ENCODE measurements around the gene ANKRD23. TPM values are rescaled to one million over a fixed set of nuclear protein-coding genes. Genes with fewer than 3 reads are reported as not detected.

The ANKRD23 gene
- total RNA-seq, 4 donors from 2014 or later: 3.0 to 8.2 (median 3.2) TPM

DNA sequence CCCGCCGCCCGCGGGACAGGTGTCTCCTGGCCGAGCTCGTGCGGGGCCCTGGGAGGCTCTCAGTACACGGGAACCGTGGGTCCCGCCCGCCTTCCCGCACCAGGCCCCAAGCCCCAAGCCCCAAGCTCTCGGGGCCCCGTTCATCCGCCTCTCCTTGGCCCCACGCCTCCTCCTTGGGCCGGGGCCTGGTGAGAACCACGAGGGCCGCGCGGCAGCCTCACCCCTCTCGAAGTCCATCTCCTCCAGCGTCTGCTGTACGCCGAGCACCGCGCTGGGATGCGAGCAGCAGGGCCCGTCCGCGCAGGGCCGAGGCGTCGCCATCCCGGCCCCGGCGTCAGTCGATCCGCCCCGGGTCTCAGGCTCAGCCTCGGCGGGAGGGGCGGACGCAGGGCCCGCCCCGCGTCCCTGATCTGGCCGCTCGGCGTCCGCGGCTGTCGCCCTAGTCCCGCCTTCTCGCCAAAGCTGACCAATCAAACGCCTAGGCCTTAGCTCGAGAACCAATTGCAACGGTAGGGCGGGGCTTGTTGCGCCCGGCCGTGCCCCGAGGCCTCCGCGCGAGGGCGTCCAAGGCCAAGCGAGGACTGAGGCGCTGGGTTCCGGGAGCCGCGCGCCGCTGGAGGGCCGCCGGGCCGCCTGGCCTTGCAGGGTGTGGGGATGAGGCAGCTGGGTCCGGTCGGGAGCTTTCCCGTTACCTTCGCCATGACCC lies 14.0 kb upstream of the ANKRD23 start, which contains the start of gene ANKRD39:
Gene ANKRD39, minus strand, starts transcription at position 350 of the 706 bp plus-strand sequence. Its CDS starts 29 bp downstream, at position 321.
- Histone ChIP-seq H3K27me3 (no peaks in the 10 kb centered on the region), H3K27ac (peak within 1 kb of the TSS; percentile 0 to 79 (median 64)), H3K36me3 (peaks cover 22 to 24% of the 10 kb centered on the region in 2 donors), H3K4me3 (replicated peaks in 1 of 3) (peak within 1 kb of the TSS; percentile 11 to 59 (median 44)), H3K4me1 (peaks cover 10 to 18% of the 10 kb centered on the region in 2 donors), H3K9me3 (no peaks in the 10 kb centered on the region)
- intact Hi-C loops (cut with DNase I): loop anchor here (2.0 to 5.0 kb wide), 2 partner anchors 41 to 93 kb away; partner anchors contain the start of gene CNNM3
- WGBS, 2 donors: 0% methylated on average over 27 to 42 of the region's 81 CpGs
- DNase-seq: peak; percentile 98
- TF ChIP-seq, protein P1, sequence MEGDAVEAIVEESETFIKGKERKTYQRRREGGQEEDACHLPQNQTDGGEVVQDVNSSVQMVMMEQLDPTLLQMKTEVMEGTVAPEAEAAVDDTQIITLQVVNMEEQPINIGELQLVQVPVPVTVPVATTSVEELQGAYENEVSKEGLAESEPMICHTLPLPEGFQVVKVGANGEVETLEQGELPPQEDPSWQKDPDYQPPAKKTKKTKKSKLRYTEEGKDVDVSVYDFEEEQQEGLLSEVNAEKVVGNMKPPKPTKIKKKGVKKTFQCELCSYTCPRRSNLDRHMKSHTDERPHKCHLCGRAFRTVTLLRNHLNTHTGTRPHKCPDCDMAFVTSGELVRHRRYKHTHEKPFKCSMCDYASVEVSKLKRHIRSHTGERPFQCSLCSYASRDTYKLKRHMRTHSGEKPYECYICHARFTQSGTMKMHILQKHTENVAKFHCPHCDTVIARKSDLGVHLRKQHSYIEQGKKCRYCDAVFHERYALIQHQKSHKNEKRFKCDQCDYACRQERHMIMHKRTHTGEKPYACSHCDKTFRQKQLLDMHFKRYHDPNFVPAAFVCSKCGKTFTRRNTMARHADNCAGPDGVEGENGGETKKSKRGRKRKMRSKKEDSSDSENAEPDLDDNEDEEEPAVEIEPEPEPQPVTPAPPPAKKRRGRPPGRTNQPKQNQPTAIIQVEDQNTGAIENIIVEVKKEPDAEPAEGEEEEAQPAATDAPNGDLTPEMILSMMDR (IDR thresholded peaks at IDR 0.05): peak; percentile 63 to 99 (median 88)
- peak in 1 of 2 donors; percentile 88 for TF ChIP-seq POLR2A (IDR thresholded peaks at IDR 0.05)

DNA sequence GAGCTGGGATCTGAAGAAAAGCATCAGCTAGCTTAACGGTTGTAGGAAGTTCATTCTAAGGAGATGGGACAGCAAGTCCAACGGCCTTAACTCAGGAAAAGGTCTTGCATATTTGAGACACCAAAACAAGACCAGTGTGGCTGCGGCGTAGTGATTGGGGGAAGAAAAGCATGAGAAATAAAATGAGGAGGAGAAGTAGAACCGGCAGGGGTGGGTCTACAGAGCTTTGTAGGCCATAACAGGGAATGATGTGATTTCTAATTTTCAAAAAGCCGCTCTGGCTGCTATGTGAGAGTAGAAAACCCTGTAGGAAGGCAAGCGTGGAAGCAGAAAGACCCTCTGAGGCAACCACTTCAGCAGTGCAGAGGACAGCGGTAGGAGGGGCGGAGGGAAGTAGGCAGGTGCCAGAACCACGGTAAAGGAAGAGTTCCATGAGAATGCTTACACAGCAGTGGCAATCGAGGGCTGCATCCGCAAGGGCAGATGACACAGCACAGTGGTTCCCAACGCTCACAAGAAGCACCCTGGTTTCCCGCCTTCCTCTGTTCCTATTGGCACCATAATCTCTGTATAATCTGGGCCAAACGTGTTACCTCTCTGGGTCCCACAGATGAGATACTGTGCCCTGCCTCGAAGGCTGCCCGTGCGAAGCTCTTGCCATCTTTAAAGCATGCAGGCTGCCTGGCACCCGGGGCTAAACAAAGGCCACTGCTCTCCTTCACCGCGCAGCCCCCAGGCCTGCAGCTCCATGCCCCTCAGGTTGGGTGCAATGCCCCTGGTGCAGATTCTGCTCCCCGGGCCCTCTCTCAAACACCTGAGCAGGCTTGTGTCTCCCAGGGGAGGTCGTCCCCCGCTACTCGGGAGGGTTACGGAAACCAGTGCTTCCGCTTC lies 13.2 kb upstream of the ANKRD23 start:
- H3K4me1 ChIP-seq: peaks cover 10 to 18% of the 10 kb centered on the region in 2 donors
- peak overlapping the region; percentile 11 to 59 (median 44) for H3K4me3 ChIP-seq (replicated peaks in 1 of 3)
- peaks cover 20 to 24% of the 10 kb centered on the region in 2 donors for H3K36me3 ChIP-seq
- peak in 1 of 2 donors; percentile 32 for DNase-seq
- H3K27me3 ChIP-seq: no peaks in the 10 kb centered on the region
- peak overlapping the region in 2 of 3 donors; percentile 64 to 79 for H3K27ac ChIP-seq
- no peak for TF ChIP-seq POLR2A (IDR thresholded peaks at IDR 0.05)
- TF ChIP-seq, protein P1 (IDR thresholded peaks at IDR 0.05): no peak
- no peaks in the 10 kb centered on the region for H3K9me3 ChIP-seq
- intact Hi-C loops (cut with DNase I): loop anchor here (2.0 to 5.0 kb wide), 2 partner anchors 40 to 94 kb away; partner anchors contain the start of gene CNNM3
- WGBS, 2 donors: 20 to 26% methylated on average over 14 to 22 of the region's 27 CpGs

DNA sequence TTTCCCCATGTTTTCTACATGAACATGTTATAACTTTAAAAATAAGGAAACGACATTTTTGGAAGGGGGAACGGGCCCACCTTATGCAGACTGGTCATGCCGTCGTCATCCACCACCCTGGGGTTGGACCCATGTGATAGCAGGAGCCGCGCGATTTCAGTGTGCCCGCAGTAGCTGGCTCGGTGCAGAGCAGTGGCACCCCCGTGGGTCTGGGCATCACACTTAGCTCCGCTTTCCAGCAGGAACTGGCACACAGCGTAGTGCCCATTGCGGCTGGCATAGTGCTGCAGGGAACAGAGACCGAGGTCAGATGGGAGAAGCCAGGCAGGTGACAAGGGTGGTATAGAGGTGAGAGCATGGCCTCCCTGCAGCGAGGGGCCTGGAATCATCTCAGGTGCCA lies 9.5 kb upstream of the ANKRD23 start:
- peaks cover 16 to 18% of the 10 kb centered on the region in 2 donors for H3K36me3 ChIP-seq
- 93 to 95% methylated on average over 15 of the region's 15 CpGs for WGBS, 2 donors
- no peak for DNase-seq
- H3K9me3 ChIP-seq: no peaks in the 10 kb centered on the region
- no peak overlapping the region for H3K27ac ChIP-seq
- no peaks in the 10 kb centered on the region for H3K27me3 ChIP-seq
- H3K4me3 ChIP-seq (replicated peaks in 1 of 3): no peak overlapping the region
- no peak for TF ChIP-seq POLR2A (IDR thresholded peaks at IDR 0.05)
- TF ChIP-seq, protein P1 (IDR thresholded peaks at IDR 0.05): no peak
- peaks cover 8 to 10% of the 10 kb centered on the region in 2 donors for H3K4me1 ChIP-seq
- intact Hi-C loops (cut with DNase I): no loop called here

DNA sequence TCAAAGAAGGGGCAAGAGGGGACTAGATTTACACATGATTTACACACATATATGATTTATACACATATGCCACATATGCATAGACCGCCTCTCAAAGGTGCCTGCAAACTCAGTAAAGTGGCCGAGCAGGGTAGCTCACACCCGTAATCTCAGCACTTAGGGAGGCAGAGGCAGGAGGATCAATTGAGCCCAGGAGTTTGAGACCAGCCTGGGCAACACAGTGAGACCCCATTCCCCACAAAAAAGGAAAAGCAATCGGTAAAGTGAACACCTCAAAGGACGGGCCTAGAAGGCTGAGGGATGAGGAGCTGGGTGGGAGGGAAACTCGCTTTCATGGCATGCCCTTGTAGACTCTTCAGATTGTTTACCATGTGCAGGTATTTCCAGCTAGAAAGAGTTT lies 8.8 kb upstream of the ANKRD23 start:
- Histone ChIP-seq H3K9me3 (no peaks in the 10 kb centered on the region), H3K4me3 (replicated peaks in 1 of 3) (no peak overlapping the region), H3K4me1 (peaks cover 8 to 10% of the 10 kb centered on the region in 2 donors), H3K36me3 (peaks cover 16 to 23% of the 10 kb centered on the region in 2 donors), H3K27ac (no peak overlapping the region), H3K27me3 (no peaks in the 10 kb centered on the region)
- intact Hi-C loops (cut with DNase I): no loop called here
- TF ChIP-seq, protein P1 (IDR thresholded peaks at IDR 0.05): no peak
- no peak for TF ChIP-seq POLR2A (IDR thresholded peaks at IDR 0.05)
- 97 to 98% methylated on average over 6 of the region's 6 CpGs for WGBS, 2 donors
- DNase-seq: no peak
